Panc1 (cell line): ENCODE measurements around the gene SNHG17.

Experiments
- CTCF ChIP-seq: fragments of 450-650 bp; IDR thresholded peaks from 2 replicates; pipeline ENCODE4 v1.5.1; 2017; ENCODE audit warnings: mild to moderate bottlenecking
- POLR2AphosphoS5 ChIP-seq: IDR thresholded peaks from 2 replicates; pipeline ENCODE4 v1.6.1; 2012; ENCODE audit warnings: mild to moderate bottlenecking, low read depth, low read length, moderate library complexity
- REST ChIP-seq, 2 experiments: IDR thresholded peaks; 2 replicates each; pipeline ENCODE4 v1.6.1; 2011 to 2012; ENCODE audit warnings: low read depth in 2 of 2, control low read depth in 1 of 2, low read length in 1 of 2, mild to moderate bottlenecking in 1 of 2, moderate library complexity in 1 of 2; ENCODE audit not compliant: insufficient read depth in 1 of 2
- SIN3A ChIP-seq: IDR thresholded peaks from 2 replicates; pipeline ENCODE4 v1.6.1; 2012; ENCODE audit warnings: low read depth, mild to moderate bottlenecking, low read length, moderate library complexity, borderline replicate concordance; ENCODE audit not compliant: insufficient read depth
- TCF7L2 ChIP-seq: IDR thresholded peaks from 2 replicates; pipeline ENCODE4 v1.6.1; 2011; ENCODE audit warnings: mild to moderate bottlenecking, low read depth, low read length, inconsistent platforms

- TF ChIP-seq CTCF (no peak), POLR2AphosphoS5 (no peak), TCF7L2 (no peak), REST (IDR thresholded peaks at IDR 0.05; ENCODE audit: insufficient read depth in 1 of 2, low read depth in 2 of 2, low read length in 1 of 2) (no peak), SIN3A (no peak)
Measured at GRCh38 chr20:38412877-38413577, 22.1 kb downstream of the SNHG17 start.
